CD4-positive, alpha-beta T cell treated with Interleukin-4 for 4 hours (primary cell): ENCODE measurements around the gene SORBS1.
A peak's percentile ranks its signal among the peaks of the same experiment; 100 is the strongest.

Experiments
- DNase-seq: peaks from one replicate; pipeline ENCODE4 v3.0.0-alpha.2; 2020

The SORBS1 gene

GRCh38 chr10:95430231-95430951 lies 130.8 kb downstream of the SORBS1 start:
- peak; percentile 38 for DNase-seq

DNA sequence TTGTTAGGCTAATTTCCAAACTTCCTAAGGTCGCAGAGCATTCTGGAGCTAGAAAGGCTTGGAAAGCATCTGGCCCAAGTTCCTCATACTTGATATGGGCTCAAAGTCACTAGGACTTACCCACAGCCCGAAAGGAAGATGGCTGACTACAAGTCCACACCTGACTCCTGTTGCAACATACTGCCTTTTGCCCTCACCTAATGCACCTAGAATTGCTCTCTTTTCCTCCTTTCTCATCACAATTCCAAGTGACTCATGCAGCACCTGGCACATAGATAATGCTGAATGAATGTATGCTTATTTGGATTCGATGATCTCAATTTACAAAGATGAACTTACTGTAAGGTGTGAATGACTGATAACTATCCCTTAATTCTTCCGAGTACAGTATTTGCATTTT lies 131.5 kb downstream of the SORBS1 start:
- no peak for DNase-seq

- no peak for DNase-seq
These were observed 132.5 kb downstream of the SORBS1 start for GRCh38 chr10:95428701-95429100.

DNA sequence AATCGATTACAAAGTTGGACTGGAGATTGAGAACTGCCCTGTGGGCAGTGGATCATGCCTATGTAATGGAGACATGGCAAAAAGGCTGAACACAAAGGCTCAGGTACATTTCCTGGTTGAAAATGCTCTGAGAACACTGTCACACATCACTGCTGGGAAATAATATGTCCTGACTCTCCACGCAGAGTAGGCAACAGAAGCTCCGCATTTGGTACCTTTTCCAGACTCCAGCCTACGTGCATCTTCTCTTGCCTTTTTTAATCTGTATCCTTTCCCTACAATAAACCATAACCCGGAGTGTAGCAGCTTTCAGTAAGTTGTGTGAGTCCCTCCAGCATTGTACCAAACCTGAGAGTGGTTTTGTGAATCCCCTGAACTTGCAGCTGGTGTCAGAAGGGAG lies 134.7 kb downstream of the SORBS1 start:
- no peak for DNase-seq

DNA sequence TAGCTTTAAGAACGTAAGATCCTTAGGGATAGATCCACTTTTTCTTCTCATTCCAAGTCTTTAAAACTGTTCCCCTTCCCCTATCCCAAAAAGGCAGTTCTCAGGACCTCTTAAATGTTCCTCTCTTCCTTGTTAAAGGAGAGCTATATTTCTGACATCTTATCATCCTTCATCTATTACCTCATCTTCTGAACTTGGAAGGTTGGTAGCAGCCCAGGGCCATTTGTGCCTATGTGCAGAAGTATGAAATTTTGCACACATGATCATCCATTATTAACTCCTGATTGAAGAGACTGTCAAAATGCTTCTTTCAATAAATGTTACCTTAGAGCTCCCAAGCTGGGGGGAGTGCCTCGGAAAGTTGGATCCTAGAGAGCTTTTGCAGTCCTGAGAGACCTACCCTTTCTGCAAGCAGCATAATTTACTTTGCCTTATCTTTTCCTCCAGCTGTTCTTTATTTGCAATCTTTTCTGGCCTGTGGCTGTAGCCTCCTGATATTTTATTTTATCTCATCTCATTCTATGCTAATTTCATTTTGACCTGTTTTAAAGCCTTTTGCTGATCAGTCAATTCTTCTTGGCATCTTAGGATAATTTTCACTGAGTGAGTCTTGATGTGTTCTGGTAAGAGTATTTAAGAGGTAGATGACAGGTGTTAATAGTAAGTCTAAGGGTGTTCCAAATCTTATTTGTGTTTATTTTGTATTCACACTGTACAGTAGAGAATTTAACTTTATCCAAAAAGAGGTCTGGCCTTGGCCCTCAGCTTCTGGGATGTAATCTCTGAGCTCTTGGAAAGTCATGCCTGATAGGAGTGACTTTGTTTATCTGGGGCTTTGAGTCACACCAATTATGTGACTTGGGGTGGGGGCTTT lies 135.3 kb downstream of the SORBS1 start:
- DNase-seq = no peak

- no peak for DNase-seq
These were observed 137.8 kb downstream of the SORBS1 start for GRCh38 chr10:95423164-95424005.

GRCh38 chr10:95422233-95422632 lies 138.9 kb downstream of the SORBS1 start:
- DNase-seq = no peak

- DNase-seq = no peak
These were observed 139.4 kb downstream of the SORBS1 start for GRCh38 chr10:95421782-95422181.

DNA sequence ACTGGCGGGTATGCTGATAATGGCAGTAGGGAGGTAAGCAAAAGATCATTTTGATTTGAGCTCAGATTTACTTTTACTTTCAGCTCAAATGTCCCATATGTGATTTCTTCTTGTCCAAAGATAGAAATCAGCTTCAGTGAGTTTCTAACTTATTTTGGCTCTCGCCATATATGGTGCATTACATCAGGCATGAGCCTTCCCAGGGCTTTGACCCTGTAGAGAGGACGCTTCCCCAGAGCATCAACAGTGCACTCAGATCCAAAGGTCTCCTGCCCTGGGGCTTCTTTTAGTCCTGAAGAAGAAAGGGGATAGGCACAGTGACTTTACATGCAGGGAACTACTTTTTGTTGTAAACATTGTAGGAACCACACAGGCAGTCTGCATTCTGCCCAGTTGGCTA lies 141.8 kb downstream of the SORBS1 start:
- DNase-seq = no peak

DNA sequence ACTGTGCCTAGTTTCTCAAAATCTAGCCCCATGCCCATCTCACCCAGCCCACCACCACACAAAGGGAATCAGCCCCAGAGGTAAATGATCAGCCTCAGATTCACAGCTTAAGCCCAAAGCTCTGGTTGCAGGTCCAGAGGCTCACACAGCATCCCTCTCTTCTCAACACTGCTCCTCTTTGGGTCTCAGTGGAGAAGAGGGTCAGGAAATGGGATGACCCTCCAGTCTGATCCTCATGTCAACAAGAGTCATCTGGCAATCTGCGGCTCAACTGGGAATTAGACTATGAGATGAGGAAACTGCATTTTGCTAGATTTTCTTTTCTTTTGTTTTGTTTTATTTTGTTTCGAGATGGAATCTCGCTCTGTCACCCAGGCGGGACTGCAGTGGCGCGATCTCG lies 144.2 kb downstream of the SORBS1 start:
- DNase-seq = no peak

DNA sequence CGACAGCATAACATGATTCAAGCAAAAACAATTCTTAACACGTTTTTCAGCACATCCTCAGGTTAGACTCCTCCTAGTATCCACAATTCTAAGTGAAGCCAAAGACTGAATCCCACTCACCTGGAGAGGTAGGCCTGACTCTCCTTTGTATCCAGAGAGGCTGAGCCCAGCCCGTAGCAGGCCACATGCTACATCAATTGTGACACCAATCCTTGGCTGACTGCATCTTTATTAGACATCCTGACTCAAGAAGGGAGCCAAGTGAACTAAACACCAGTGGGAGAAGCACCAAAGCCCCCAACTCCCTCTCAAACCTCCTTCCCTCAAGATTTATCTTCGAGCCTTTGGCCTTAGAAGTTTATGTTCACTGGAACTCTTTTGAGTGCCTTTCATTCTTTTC lies 144.9 kb downstream of the SORBS1 start:
- no peak for DNase-seq

- no peak for DNase-seq
These were observed 145.5 kb downstream of the SORBS1 start for GRCh38 chr10:95415621-95416031.

DNA sequence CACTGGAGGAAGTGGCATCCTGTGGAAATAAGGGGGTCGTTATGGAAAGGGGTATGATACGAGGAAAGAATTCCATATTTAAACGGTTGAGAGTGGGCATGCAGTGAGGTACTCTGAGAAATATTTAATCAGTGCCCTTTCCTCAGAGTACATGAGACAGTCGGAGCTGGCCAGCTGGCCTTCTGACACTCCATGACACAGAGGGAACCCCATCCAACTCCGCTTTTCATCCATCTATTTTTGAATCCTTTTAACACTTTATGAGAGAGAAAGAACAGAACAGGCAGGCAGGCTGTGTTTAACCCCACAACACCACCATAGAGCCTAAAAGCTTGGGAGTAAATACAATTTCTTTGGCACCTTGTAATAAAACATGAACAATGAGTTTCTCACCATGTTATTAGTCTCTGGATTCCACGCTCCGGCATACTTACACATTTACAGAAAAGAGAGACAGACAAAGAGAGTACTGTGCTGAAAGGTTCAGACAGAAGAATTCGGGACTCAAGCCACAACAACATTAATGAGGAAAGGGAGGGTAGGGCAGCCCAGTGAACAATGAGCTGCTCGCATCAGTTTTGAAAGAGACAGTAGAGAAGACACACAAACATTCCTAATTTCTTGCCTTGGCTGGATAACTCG lies 146.2 kb downstream of the SORBS1 start:
- no peak for DNase-seq

DNA sequence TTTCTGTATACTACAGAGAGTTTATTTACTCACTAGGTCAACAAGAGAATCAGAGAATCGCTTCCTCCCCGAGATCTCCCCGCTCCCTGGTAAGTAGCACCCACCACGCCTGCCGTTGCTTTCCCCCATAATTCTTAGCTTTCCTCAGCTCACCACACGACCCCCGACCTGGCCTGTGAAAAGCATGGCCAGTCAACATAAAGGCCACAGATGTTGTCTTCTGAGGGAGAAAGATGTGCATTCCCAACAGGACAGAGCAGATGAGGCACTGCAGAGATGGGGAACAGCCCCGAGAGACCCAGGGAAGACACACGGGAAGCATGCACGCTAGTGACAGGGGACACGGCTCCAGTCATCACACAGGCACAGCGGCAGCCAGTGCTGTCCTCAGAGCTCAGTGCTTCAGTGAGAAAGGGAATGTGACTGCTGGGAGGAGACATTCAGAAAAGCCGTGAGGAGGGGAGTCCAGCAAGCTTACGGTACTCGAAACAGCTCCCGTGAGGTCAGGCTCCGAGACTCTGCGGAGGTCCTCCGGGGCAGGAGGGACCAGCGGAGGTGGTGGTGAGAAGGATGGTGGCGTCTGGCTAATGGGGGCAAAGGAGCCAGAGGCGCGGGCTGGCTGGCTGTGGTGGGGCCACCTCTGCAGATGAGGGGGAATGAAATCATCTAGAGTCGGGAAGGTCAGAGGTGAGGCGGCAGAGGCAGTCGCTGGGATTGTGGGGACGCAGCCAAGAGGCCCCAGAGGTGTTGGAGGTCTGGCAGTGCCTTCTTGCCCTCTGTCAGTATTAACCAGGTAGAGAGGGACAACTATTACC lies 146.9 kb downstream of the SORBS1 start:
- no peak for DNase-seq

- DNase-seq = no peak
These were observed 147.6 kb downstream of the SORBS1 start for GRCh38 chr10:95413588-95413987.

- no peak for DNase-seq
These were observed 149.5 kb downstream of the SORBS1 start for GRCh38 chr10:95411635-95412034.

DNA sequence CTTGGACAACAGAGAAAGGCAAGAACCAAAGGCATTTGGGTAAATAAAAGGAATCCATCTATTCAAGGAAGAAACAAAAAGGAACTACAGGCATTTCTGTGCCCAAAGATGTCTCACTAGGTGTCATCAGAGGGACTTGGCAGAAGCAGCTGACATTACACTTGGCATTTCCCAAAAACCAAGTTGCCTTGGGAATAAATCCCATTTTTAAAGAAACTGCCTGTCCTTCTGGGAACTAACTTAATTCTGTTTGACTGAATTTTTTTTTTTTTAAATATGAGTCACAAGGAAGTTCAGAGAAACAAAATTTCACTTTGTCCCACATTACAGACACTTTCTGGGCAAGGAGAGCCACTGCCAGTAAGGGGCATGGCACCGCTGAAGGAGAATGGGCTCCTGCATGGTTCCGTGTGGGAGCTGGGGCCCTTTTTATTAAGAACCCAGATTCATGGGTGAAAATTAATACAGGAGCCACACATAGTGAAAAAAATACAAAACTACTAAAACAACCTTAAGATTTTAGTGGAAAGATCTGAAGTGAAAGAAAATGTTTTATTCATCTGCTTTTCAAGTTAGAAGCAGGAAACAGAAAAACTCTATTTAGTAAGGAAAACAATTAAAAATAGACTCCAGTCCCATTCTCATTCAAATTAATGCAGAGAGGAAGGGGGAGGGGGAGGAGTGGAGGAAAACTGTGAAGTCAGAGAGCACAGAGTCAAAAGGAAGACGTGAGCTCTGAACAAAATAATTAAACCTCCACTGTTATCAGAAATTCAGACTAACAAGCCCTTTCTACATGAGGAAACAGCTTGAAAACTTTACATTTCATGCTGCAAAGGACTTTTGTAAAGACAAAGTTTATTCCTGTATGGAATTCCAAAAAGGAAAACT lies 151.9 kb downstream of the SORBS1 start:
- no peak for DNase-seq

DNA sequence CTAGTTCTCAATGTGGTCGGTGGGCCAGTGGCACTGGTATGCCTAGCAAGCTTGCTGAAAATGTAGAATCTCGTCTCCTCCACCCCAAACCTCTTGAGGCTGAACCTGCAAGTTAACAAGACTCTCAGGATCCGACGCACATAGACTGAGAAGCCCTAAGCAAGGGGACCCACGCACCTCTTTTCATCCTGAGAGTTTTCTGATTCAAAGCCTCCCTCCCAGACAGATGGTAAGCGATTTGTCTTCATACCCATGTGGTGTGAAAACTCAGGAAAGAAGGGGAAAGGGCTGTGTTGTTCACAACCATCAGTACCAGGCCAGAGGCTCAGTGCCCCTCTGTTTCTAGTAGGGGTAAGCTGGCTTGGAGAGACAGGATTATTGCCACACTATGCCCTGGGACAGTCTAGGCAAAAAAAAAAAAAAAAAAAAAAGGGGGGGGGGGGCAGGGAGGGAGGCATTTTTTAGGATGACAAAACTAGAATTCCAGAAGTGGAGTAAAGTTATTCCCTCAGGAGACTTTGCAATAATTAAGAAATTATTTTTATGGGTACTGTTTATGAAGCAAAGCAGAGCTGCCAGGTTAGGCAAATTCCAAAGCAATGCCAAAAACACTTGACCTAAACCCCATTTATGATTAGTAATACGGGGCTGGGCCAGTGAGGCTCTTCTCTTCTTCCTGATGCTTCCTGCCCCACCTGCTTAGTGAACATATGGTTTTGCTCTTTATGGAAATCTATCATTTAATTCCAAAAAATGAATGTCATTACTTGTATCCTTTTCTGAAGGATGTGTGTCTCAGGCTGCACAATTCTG lies 152.8 kb downstream of the SORBS1 start:
- no peak for DNase-seq

DNA sequence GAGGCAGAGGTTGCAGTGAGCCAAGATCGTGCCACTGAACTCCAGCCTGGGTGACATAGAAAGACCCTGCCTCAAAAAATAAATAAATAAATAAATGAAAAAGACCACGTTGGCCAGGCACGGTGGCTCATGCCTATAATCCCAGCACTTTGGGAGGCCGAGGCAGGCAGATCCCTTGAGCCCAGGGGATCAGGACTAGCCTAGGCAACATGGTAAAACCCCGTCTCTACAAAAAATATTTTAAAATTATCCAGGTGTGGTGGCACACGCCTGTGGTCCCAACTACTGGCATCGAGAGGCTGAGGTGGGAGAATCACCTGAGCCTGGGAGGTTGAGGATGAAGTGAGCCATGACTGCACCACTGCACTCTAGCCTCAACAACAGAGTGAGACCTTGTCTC lies 153.6 kb downstream of the SORBS1 start:
- no peak for DNase-seq
